CD8-positive, alpha-beta memory T cell (primary cell): Measurements from ENCODE around the gene MERTK. TPM values are rescaled to one million over a fixed set of nuclear protein-coding genes. Genes with fewer than 3 reads are reported as not detected.

ENCODE experiments used
- CTCF ChIA-PET: fragments of 350-600 bp; sonication (Branson Sonifier 250); formaldehyde crosslinking; loops from one replicate; lab custom pipeline; 2021; ENCODE audit warnings: antibody characterized with exemption; lab: Charles Lee
- POLR2A ChIA-PET: fragments of 350-600 bp; sonication (Branson Sonifier 250); formaldehyde crosslinking; loops from one replicate; lab custom pipeline; 2021; ENCODE audit warnings: antibody characterized with exemption; lab: Charles Lee
- DNase-seq, 5 donors: peaks; one replicate each; pipeline versions ENCODE4 v3.0.0 to v3.0.0-alpha.2; 2020 to 2022; ENCODE audit warnings: mixed read lengths in 1 of 5
- H3K27ac ChIP-seq: one replicate; pipeline ENCODE4 v1.7.0; 2013; ENCODE audit warnings: low read depth, mild to moderate bottlenecking, low read length, moderate library complexity
- H3K27me3 ChIP-seq: 2 replicates; pipeline ENCODE4 v1.7.0; 2013; ENCODE audit warnings: low read length, mild to moderate bottlenecking; ENCODE audit not compliant: insufficient read depth, poor library complexity, severe bottlenecking
- H3K36me3 ChIP-seq: 2 replicates; pipeline ENCODE4 v1.7.0; 2013; ENCODE audit warnings: mild to moderate bottlenecking, low read length, moderate library complexity; ENCODE audit not compliant: insufficient read depth
- H3K4me1 ChIP-seq: 2 replicates; pipeline ENCODE4 v1.7.0; 2013; ENCODE audit warnings: mild to moderate bottlenecking, low read length, moderate library complexity; ENCODE audit not compliant: insufficient read depth
- H3K4me3 ChIP-seq: 2 replicates; pipeline ENCODE4 v1.7.0; 2013; ENCODE audit warnings: mild to moderate bottlenecking, low read length
- H3K9me3 ChIP-seq: 2 replicates; pipeline ENCODE4 v1.7.0; 2013; ENCODE audit warnings: mild to moderate bottlenecking, low read length
- H3K27ac Mint-ChIP-seq, 8 donors: one replicate each; pipeline ENCODE4 v1.8.0; 2020 to 2021; ENCODE audit warnings: mixed read lengths in 8 of 8, mild to moderate bottlenecking in 6 of 8, inconsistent platforms in 3 of 8, moderate library complexity in 3 of 8
- H3K27me3 Mint-ChIP-seq, 2 donors: one replicate each; pipeline ENCODE4 v1.8.0; 2020 to 2021; ENCODE audit warnings: mixed read lengths in 2 of 2, mild to moderate bottlenecking in 1 of 2, moderate library complexity in 1 of 2
- H3K36me3 Mint-ChIP-seq, 3 donors: one replicate each; pipeline ENCODE4 v1.8.0; 2020 to 2021; ENCODE audit warnings: mixed read lengths in 3 of 3, inconsistent platforms in 1 of 3, mild to moderate bottlenecking in 1 of 3
- H3K4me1 Mint-ChIP-seq, 3 donors: one replicate each; pipeline ENCODE4 v1.8.0; 2020 to 2021; ENCODE audit warnings: mixed read lengths in 3 of 3, inconsistent platforms in 1 of 3, mild to moderate bottlenecking in 1 of 3
- H3K4me3 Mint-ChIP-seq, 7 donors: one replicate each; pipeline ENCODE4 v1.8.0; 2020 to 2021; ENCODE audit warnings: mixed read lengths in 7 of 7, mild to moderate bottlenecking in 6 of 7, moderate library complexity in 4 of 7, inconsistent platforms in 2 of 7
- H3K9me3 Mint-ChIP-seq, 5 donors: one replicate each; pipeline ENCODE4 v1.8.0; 2020 to 2022; ENCODE audit warnings: mixed read lengths in 5 of 5, mild to moderate bottlenecking in 3 of 5, moderate library complexity in 2 of 5, inconsistent platforms in 1 of 5
- polyA plus RNA-seq: library from polyadenylated mRNA; unstranded; fragments of 300-500 nt; fragmentation: Illumina TruSeq; gene quantifications from one replicate; pipeline ENCODE4 v1.2.3, GENCODE V29; 2021
- total RNA-seq, 2 experiments: library from RNA; stranded (reverse); gene quantifications; one replicate each; pipeline ENCODE4 v1.2.3, GENCODE V29; 2021

The MERTK gene
- total and polyA plus RNA-seq, 3 experiments from 2014 or later: 0.14 to 0.88 (median 0.75) TPM

DNA sequence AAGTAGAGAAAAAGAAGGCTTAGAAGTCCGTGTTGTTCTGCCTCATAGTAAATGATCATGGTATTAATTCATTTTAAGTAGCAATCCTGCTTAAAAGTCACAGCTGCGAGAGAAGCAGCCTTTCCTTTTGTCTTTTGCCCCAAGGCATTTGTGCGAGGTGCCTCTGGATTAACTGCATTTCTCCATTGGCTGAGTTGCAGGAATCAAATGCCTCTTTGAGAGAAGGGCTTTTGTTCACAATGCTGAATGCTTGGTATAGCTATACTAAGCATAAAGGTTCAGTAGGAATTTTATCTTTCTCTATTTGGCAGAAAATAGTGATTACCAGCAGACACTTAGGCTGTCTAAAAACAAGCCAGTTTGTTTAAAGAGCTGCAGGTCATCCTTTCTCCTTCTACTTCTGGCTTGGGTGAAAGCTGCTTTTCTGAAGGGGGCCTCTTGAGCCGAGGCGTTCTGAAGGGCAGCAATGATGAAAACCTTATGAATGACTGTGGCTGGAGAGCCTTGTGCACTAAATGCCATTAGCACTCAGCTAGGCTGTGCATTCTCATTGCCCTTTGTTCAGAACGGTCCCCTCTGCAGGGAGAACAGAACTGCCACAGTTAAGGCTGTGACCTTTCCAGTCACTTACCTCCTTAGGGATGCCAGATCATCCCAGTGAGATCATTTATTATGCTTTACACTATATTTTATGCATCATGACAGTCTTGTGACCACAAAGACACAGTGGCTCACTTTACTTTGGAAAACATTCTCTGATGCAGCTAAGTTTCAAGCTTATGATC is 87.9 kb downstream of the MERTK start:
- Mint-ChIP-seq H3K9me3 (no peaks in the 10 kb centered on the region), H3K27ac (no peak overlapping the region), H3K4me1 (peaks cover 4 to 6% (median 6%) of the 10 kb centered on the region in 3 donors), H3K4me3 (no peak overlapping the region), H3K36me3 (peaks cover 0 to 1% (median 0%) of the 10 kb centered on the region in 3 donors), H3K27me3 (peaks cover 6 to 24% of the 10 kb centered on the region in 2 donors)
- ChIA-PET POLR2A (no interaction called here), CTCF (no interaction called here)
- Histone ChIP-seq H3K27me3 (no peaks in the 10 kb centered on the region), H3K9me3 (no peaks in the 10 kb centered on the region), H3K27ac (no peak overlapping the region), H3K36me3 (no peaks in the 10 kb centered on the region), H3K4me1 (no peaks in the 10 kb centered on the region), H3K4me3 (no peak overlapping the region)
- no peak for DNase-seq

DNA sequence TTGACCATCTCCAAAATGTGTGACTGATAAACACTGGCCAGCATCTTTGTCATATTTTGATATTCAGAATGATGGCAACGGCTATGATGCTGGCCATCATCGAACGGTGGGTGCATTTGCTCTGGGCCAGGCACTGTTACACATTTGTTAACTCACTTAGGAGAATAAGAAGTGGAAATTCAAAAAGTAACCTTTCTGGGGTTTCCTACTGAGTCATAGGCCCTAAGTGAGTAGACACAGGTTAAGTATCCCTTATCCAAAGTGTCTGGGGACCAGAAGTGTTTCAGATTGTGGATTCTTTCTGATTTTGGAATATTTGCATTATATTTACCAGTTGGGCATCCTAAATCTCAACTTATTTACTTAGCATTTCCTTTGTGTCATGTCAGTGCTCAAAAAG is 92.0 kb downstream of the MERTK start:
- H3K9me3 Mint-ChIP-seq: no peaks in the 10 kb centered on the region
- ChIA-PET POLR2A (no interaction called here), CTCF (no interaction called here)
- Histone ChIP-seq H3K4me1 (no peaks in the 10 kb centered on the region), H3K36me3 (no peaks in the 10 kb centered on the region), H3K9me3 (no peaks in the 10 kb centered on the region), H3K27ac (no peak overlapping the region), H3K4me3 (no peak overlapping the region), H3K27me3 (no peaks in the 10 kb centered on the region)
- no peak for DNase-seq
- H3K36me3 Mint-ChIP-seq: peaks cover 0 to 1% (median 0%) of the 10 kb centered on the region in 3 donors
- H3K27ac Mint-ChIP-seq: no peak overlapping the region
- no peaks in the 10 kb centered on the region for H3K4me1 Mint-ChIP-seq
- H3K27me3 Mint-ChIP-seq: peaks cover 3 to 27% of the 10 kb centered on the region in 2 donors
- no peak overlapping the region for H3K4me3 Mint-ChIP-seq

DNA sequence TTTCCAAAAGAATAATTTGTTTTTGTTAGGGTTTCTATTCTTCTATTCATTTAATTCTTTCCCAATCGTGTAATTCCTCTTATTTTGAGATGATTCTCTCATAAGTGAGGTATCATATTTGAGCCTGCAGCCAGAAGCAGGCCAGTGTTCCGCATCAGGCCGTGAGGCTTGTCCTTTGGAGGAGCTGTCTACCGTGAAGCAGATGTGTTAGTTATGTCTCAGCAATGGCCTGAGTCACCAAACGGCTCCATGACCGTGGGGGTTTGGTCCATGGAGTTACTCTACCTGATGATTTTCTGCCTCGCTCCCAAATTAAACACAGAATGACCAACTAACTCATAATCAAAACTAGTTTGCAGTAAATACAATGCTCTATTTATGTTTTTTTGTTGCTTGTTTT is 92.4 kb downstream of the MERTK start:
- Histone ChIP-seq H3K9me3 (no peaks in the 10 kb centered on the region), H3K27me3 (no peaks in the 10 kb centered on the region), H3K4me1 (no peaks in the 10 kb centered on the region), H3K4me3 (no peak overlapping the region), H3K27ac (no peak overlapping the region), H3K36me3 (no peaks in the 10 kb centered on the region)
- CTCF ChIA-PET: no interaction called here
- Mint-ChIP-seq H3K9me3 (no peaks in the 10 kb centered on the region), H3K4me1 (no peaks in the 10 kb centered on the region), H3K4me3 (no peak overlapping the region), H3K27me3 (peaks cover 3 to 29% of the 10 kb centered on the region in 2 donors), H3K36me3 (peaks cover 0 to 1% (median 0%) of the 10 kb centered on the region in 3 donors), H3K27ac (peak overlapping the region in 1 of 8 donors; percentile 34)
- DNase-seq: no peak
- POLR2A ChIA-PET: no interaction called here

DNA sequence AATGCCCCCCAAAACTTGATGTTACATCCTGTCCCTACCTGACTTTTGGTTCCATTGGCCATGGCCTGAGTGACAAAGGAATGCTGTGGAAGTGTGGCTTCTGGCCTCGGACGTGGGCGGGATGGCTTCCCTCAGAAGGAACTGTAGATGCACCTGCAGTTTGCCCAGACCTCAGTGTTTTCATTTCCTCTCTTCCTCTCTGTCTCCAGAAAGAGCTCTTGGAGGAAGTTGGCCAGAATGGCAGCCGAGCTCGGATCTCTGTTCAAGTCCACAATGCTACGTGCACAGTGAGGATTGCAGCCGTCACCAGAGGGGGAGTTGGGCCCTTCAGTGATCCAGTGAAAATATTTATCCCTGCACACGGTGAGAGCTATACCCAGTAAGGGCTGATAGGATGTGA is 95.6 kb downstream of the MERTK start:
- H3K27me3 Mint-ChIP-seq: peaks cover 1 to 27% of the 10 kb centered on the region in 2 donors
- Histone ChIP-seq H3K9me3 (no peaks in the 10 kb centered on the region), H3K4me3 (no peak overlapping the region), H3K27ac (no peak overlapping the region), H3K4me1 (no peaks in the 10 kb centered on the region), H3K27me3 (no peaks in the 10 kb centered on the region), H3K36me3 (no peaks in the 10 kb centered on the region)
- H3K4me1 Mint-ChIP-seq: no peaks in the 10 kb centered on the region
- DNase-seq: no peak
- no peak overlapping the region for H3K27ac Mint-ChIP-seq
- no peak overlapping the region for H3K4me3 Mint-ChIP-seq
- ChIA-PET CTCF (no interaction called here), POLR2A (no interaction called here)
- no peaks in the 10 kb centered on the region for H3K9me3 Mint-ChIP-seq
- peaks cover 0 to under 1% (median 0%) of the 10 kb centered on the region in 3 donors for H3K36me3 Mint-ChIP-seq

DNA sequence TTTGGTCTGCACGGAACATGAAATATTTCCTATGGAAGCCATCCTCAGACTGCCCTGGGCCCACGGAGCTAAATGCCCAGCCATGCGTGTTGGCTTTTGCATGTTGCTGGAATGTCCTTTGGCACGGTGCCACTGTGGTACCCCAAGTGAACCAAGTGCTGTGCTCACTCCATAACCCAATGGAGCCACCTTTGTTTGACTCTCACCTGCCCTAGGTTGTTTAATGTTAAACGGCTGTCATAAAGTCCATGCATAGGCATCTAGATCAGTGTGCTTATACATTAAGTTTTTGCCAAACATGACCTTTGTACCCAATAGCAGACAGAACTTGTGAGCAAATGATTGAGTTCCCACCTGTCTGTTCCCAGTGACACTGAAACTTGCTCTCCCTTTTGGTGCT is 96.7 kb downstream of the MERTK start:
- Mint-ChIP-seq H3K4me3 (no peak overlapping the region), H3K4me1 (no peaks in the 10 kb centered on the region), H3K27ac (no peak overlapping the region), H3K27me3 (peaks cover 1 to 25% of the 10 kb centered on the region in 2 donors), H3K36me3 (no peaks in the 10 kb centered on the region), H3K9me3 (no peaks in the 10 kb centered on the region)
- POLR2A ChIA-PET: no interaction called here
- no peak overlapping the region for H3K4me3 ChIP-seq
- H3K36me3 ChIP-seq: no peaks in the 10 kb centered on the region
- CTCF ChIA-PET: no interaction called here
- no peak for DNase-seq
- no peak overlapping the region for H3K27ac ChIP-seq
- H3K4me1 ChIP-seq: no peaks in the 10 kb centered on the region
- H3K27me3 ChIP-seq: no peaks in the 10 kb centered on the region
- no peaks in the 10 kb centered on the region for H3K9me3 ChIP-seq

DNA sequence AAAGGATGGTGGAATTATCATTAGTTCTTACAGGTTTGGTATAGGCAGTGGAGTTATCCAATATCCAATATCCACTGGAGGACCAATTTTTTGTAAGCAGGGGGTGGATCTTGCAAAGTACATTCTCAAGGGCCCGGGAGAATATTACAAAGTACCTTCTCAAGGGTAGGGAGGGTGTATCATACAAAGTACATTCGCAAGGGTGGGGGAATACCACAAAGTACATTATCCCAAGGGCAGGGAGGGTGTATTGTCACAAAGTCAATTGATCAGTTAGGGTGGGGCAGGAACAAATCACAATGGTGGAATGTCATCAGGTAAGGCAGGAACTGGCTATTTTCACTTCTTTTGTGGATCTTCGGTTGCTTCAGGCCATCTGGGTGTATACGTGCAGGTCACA is 101.4 kb downstream of the MERTK start:
- H3K9me3 ChIP-seq: no peaks in the 10 kb centered on the region
- H3K4me1 ChIP-seq: no peaks in the 10 kb centered on the region
- H3K27ac ChIP-seq: no peak overlapping the region
- Mint-ChIP-seq H3K27me3 (peaks cover 0 to 4% of the 10 kb centered on the region in 2 donors), H3K9me3 (no peaks in the 10 kb centered on the region), H3K36me3 (no peaks in the 10 kb centered on the region), H3K4me3 (no peak overlapping the region), H3K27ac (no peak overlapping the region), H3K4me1 (no peaks in the 10 kb centered on the region)
- H3K27me3 ChIP-seq: no peaks in the 10 kb centered on the region
- ChIA-PET CTCF (no interaction called here), POLR2A (no interaction called here)
- DNase-seq: no peak
- H3K4me3 ChIP-seq: no peak overlapping the region
- no peaks in the 10 kb centered on the region for H3K36me3 ChIP-seq

DNA sequence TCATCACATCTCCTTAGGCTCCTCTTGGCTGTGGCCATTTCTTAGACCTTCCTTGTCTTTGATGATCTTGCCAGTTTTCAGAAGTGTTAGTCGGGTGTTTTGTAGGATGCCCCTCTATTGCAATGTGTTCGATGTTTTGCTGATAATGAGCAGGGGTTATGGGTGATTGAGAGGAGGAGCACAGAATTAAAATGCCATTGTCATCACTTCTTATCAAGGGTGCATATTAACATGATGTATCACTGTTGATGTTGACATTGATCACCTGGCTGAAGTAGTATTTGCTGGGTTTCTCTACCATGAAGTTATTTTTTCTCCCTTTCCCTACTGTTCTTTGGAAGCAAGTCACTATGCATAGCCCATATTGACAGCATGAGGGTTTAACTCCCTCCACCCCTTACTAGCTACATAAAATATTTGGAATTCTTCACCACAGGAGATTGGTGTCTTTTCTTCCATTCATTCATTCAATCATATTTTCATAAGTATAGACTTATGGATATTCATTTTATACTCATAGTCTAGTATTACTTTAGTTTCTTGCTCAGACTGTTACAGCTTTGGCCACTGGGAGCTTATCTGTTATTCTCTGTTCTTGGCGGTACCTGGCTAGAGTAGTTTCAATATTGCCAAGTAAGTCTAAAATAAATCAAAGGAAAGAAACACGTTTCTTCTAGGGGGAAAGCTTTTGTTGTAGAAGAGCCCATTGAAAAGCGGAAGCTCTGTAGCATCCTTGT is 102.2 kb downstream of the MERTK start:
- Histone ChIP-seq H3K27ac (no peak overlapping the region), H3K27me3 (no peaks in the 10 kb centered on the region), H3K9me3 (no peaks in the 10 kb centered on the region), H3K4me3 (no peak overlapping the region), H3K36me3 (no peaks in the 10 kb centered on the region), H3K4me1 (no peaks in the 10 kb centered on the region)
- Mint-ChIP-seq H3K36me3 (no peaks in the 10 kb centered on the region), H3K4me3 (no peak overlapping the region), H3K9me3 (no peaks in the 10 kb centered on the region), H3K27ac (no peak overlapping the region), H3K4me1 (no peaks in the 10 kb centered on the region), H3K27me3 (no peaks in the 10 kb centered on the region)
- DNase-seq: no peak
- ChIA-PET CTCF (no interaction called here), POLR2A (no interaction called here)

DNA sequence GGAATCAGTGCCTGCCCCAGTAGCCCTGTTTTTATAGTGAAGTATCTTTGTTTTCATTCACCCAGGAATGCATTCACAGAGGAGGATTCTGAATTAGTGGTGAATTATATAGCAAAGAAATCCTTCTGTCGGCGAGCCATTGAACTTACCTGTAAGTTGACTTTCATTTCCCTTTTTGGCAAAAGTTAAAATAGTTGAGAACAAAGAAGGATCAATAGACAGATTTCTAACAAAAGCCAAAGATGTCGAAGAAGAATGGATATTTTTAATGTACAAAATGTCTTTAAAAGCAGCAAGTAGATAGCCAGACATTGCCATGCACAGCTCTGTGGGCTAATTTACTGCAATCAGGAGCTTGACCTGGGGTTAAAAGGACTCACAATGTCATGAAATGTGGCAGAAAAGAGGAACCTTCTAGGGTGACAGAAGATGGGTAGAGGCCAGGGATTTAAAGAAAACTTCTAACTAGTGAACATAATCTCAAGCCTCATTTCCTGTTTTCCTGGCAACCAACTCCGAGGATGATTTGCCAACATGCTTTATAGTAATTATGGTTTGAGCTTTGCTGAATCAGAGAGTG is 102.8 kb downstream of the MERTK start:
- Mint-ChIP-seq H3K9me3 (no peaks in the 10 kb centered on the region), H3K4me3 (peak overlapping the region in 1 of 7 donors; percentile 4), H3K27ac (no peak overlapping the region), H3K4me1 (no peaks in the 10 kb centered on the region), H3K36me3 (no peaks in the 10 kb centered on the region), H3K27me3 (no peaks in the 10 kb centered on the region)
- Histone ChIP-seq H3K4me3 (no peak overlapping the region), H3K9me3 (no peaks in the 10 kb centered on the region), H3K4me1 (no peaks in the 10 kb centered on the region), H3K36me3 (no peaks in the 10 kb centered on the region), H3K27me3 (no peaks in the 10 kb centered on the region), H3K27ac (no peak overlapping the region)
- DNase-seq: no peak
- ChIA-PET CTCF (no interaction called here), POLR2A (no interaction called here)
